Brain microvascular endothelial cell (primary cell): ENCODE data around the gene LHFPL6.
A peak's percentile ranks its signal among the peaks of the same experiment; 100 is the strongest.

ENCODE experiments used
- DNase-seq: peaks from one replicate; pipeline ENCODE4 v3.0.0-alpha.2; 2020
- H3K27ac ChIP-seq: fragments of 250-450 bp; sonication (Bioruptor Pico); 2 replicates; pipeline ENCODE4 v1.5.1; 2020; ENCODE audit warnings: mild to moderate bottlenecking, moderate library complexity
- H3K27me3 ChIP-seq: fragments of 250-450 bp; sonication (Bioruptor Pico); replicated peaks from 2 replicates; pipeline ENCODE4 v1.5.1; 2020; ENCODE audit warnings: mild to moderate bottlenecking
- H3K36me3 ChIP-seq: fragments of 250-450 bp; sonication (Bioruptor Pico); replicated peaks from 2 replicates; pipeline ENCODE4 v1.5.1; 2020; ENCODE audit warnings: mild to moderate bottlenecking
- H3K4me3 ChIP-seq: 2 replicates; pipeline ENCODE4 v1.5.1; 2011; ENCODE audit warnings: low read depth, mild to moderate bottlenecking, control low read depth, low read length, moderate library complexity
- CTCF ChIP-seq: IDR thresholded peaks from 2 replicates; pipeline ENCODE4 v1.5.1; 2011; ENCODE audit warnings: low read depth, mild to moderate bottlenecking, moderate library complexity, low read length, control low read depth, inconsistent platforms; ENCODE audit errors: missing control alignments
- in situ Hi-C: cut with HindIII; loops from 2 replicates; pipeline ENCODE4 v1.10.0; 2017; ENCODE audit warnings: low sequenced_read_pairs, low pct_ligation_motif_present

The LHFPL6 gene

DNA sequence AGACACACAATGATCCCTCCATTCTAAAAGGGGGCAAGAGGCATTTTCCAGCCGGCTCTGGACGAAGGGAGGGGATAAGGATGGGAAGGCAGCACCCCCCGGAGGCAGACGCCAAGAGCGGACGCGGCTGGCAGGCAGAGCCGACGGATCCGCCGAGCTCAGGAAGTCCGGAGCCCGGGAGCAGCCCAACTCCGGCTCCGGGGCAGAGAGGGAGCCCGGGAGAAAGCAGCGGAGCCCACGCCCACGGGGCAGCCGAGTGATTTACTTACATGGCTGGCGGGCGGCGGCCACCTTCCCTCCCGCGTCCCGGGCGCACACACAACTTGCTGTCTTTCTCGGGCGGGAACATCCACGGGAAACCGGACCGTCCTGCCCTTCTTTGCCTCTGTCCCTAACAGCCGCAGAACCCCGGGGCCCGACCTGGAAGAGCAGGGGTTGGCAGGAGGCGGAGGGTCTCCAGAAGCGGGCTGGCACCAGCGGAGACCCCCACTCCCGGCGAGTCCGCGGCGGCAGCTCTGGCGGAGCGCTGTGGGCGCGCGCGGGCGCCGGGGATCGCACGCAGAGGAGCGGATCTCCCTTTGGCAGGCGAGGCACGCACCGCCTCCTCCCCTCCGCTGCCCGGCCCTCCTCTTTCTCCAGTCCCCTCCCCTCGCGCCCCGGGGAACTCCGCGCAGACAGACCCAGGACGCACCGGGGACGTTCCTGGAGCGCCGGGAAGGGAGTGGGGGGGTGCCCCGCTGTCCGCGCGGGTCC, at the start of gene LHFPL6:
LHFPL6 (minus strand) TSS at position 580 of the 753 bp plus-strand sequence.
- Histone ChIP-seq H3K4me3 (peak within 1 kb of the TSS; percentile 87), H3K27ac (peak within 1 kb of the TSS; percentile 50), H3K27me3 (no peaks in the 10 kb centered on the region), H3K36me3 (no peaks in the 10 kb centered on the region)
- DNase-seq: peak; percentile 77
- peak; percentile 71 for TF ChIP-seq CTCF
- in situ Hi-C loops: no loop called here

GRCh38 chr13:39646122-39646521, 43.1 kb upstream of the LHFPL6 start:
- Histone ChIP-seq H3K27ac (no peak overlapping the region), H3K4me3 (no peak overlapping the region), H3K36me3 (no peaks in the 10 kb centered on the region), H3K27me3 (no peaks in the 10 kb centered on the region)
- in situ Hi-C loops: no loop called here
- TF ChIP-seq CTCF: no peak
- DNase-seq: no peak

DNA sequence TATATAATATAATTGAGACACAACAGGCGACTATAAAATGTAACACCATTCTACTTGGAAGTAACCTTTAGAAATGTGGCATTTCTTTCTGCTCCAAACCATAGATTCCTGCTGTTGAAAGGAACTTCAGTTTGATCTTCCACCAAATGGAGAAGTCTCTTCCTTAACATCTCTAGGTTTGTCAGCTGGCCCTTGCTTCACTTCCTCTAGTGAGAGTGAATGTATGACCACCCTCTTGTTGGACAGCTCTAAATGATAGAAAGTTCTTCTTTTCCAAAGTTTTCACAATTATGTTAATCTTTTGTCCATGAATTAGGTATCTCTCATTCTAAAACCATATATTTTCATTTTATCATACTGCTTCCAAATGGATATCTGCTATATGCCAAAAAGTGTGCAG, 38.7 kb upstream of the LHFPL6 start:
- DNase-seq: no peak
- Histone ChIP-seq H3K27me3 (no peaks in the 10 kb centered on the region), H3K4me3 (no peak overlapping the region), H3K36me3 (no peaks in the 10 kb centered on the region), H3K27ac (no peak overlapping the region)
- in situ Hi-C loops: no loop called here
- no peak for TF ChIP-seq CTCF

GRCh38 chr13:39637890-39638289, 34.9 kb upstream of the LHFPL6 start:
- Histone ChIP-seq H3K4me3 (no peak overlapping the region), H3K27me3 (no peaks in the 10 kb centered on the region), H3K27ac (no peak overlapping the region), H3K36me3 (no peaks in the 10 kb centered on the region)
- no peak for DNase-seq
- no peak for TF ChIP-seq CTCF
- in situ Hi-C loops: no loop called here

- H3K27ac ChIP-seq: no peak overlapping the region
- in situ Hi-C loops: no loop called here
- H3K27me3 ChIP-seq: no peaks in the 10 kb centered on the region
- no peaks in the 10 kb centered on the region for H3K36me3 ChIP-seq
- DNase-seq: no peak
- H3K4me3 ChIP-seq: no peak overlapping the region
- TF ChIP-seq CTCF: no peak
These were observed 32.6 kb upstream of the LHFPL6 start for GRCh38 chr13:39635564-39635963.

DNA sequence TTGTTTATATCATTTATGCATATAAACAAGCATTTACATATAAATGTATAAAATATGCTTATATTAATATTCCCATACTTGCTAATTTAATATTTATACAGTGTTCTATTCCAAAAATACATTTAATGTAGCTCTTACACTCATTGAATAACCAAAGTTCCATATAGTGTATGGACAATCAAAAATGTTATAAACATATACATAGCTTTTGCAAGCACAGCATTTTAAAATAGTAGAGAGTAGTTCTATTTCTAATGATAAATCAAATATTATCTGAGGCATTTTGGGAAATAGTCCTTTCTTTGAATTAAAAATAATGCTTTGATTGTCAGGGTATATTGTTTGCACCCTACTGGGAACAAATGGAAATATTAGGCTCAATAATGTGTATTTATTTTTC, 30.0 kb upstream of the LHFPL6 start:
- no peaks in the 10 kb centered on the region for H3K27me3 ChIP-seq
- H3K4me3 ChIP-seq: no peak overlapping the region
- in situ Hi-C loops: no loop called here
- H3K27ac ChIP-seq: no peak overlapping the region
- no peaks in the 10 kb centered on the region for H3K36me3 ChIP-seq
- TF ChIP-seq CTCF: no peak
- no peak for DNase-seq
